HG03064 (cell line): ENCODE results near the gene PRSS57.

Source experiments
- ATAC-seq: cut with Tn5 transposase; IDR thresholded peaks from one replicate; pipeline ENCODE4 v1.9.1; 2021; ENCODE audit warnings: low read depth; ENCODE audit not compliant: unreplicated experiment

PRSS57 gene

GRCh38 chr19:639253-640160 is 55.7 kb downstream of the PRSS57 start, which contains the start of gene FGF22:
Gene FGF22 (plus strand): TSS chr19:639879. CDS start chr19:639926, 47 bp downstream.
- no peak for ATAC-seq

- no peak for ATAC-seq
Observed at GRCh38 chr19:638906-639252, 56.4 kb downstream of the PRSS57 start.
